Stimulated activated CD8-positive, alpha-beta memory T cell treated with anti-CD3 and anti-CD28 coated beads, Interleukin-2, amount 100 ng/mL, for 1 hour (primary cell): Measurements from ENCODE around the gene FOXD3.

Experiments used
- DNase-seq, 2 donors: peaks; one replicate each; pipeline ENCODE4 v3.0.0-alpha.2; 2020; ENCODE audit warnings: low read depth in 2 of 2

The FOXD3 gene

DNA sequence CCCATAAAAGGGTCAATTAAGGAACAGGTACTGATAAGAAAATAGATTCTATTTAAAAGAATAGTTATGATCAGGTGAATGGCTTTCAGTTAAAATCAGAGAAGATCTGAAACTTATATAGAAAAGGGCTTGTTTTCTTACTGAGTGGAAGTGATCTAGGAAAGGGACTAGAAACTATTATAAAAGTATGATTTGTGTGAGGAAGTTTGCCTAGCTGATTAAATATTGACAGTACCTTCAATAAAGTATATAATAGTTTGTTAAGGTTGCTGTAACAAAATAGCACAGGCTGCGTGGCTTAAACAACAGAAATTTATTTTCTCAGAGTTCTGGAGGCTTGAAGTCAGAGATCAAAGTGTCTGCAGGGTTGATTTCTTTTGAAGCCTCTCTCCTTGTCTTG, 39.7 kb downstream of the FOXD3 start:
- DNase-seq: no peak

GRCh38 chr1:63362578-63362977, 40.2 kb downstream of the FOXD3 start:
- DNase-seq: no peak

- no peak for DNase-seq
Observed at GRCh38 chr1:63363014-63363413, 40.6 kb downstream of the FOXD3 start.

DNA sequence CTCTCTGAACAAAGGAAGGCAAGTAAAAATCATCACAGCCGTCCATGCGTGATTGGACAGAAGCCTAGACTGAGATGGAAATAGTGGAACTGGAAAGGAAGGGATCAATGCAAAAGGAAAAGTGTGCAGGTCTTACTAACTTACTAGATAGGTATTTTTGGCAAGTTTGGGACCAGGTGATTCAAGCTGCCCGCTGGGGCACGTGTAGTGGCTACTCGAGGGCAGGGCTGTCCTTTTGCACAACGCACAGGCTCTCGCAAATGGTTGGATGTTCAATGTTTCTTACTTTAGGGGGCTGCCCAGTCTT, 44.5 kb downstream of the FOXD3 start:
- DNase-seq: no peak

- DNase-seq: peak; percentile 82 to 85
Observed at GRCh38 chr1:63367215-63368103, 45.1 kb downstream of the FOXD3 start, which contains the start of gene ALG6. Gene ALG6, plus strand, starts transcription at chr1:63367627. Its CDS starts 3,351 bp downstream, at chr1:63370978.

- no peak for DNase-seq
Observed at GRCh38 chr1:63368131-63368530, 45.8 kb downstream of the FOXD3 start.
